SKM-1 treated with dmso at 0.1 percent for 144 hours (cell line): ENCODE measurements around the gene SENP3.

Experiments used
- DNase-seq: peaks from one replicate; lab custom pipeline; 2025; ENCODE audit not compliant: unreplicated experiment; lab: John Stamatoyannopoulos, UW

The SENP3 gene

DNA sequence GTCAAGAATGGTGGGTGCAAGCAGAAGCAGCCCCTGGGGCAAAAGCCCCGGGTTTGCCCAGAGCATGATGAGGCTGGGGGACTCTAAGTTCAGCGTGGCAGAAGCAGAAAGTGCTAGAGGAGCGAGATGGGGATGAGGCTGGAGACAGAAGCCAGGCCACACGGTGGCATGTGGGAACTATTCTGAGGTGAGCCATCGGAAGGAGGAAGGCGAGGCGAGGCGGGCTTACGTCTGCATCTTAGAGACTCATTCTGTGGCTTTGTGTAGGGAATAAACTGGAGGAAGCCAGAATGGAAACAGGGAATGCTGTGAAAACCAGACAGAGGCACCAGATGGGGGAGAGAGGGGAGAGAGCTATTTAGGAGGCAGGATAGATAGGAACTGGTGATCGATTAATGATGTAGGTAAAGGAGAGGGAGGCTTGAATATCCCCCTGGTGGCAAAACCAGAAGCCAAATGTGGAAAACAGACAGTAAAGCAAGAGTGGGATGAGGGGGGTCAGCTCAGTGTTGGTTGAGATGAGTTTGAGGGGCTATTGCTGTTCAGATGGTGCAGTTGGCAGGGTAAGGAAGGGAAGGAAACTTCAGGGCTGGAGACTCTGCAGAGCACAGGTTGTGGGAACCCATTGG is 6.3 kb upstream of the SENP3 start:
- no peak for DNase-seq

DNA sequence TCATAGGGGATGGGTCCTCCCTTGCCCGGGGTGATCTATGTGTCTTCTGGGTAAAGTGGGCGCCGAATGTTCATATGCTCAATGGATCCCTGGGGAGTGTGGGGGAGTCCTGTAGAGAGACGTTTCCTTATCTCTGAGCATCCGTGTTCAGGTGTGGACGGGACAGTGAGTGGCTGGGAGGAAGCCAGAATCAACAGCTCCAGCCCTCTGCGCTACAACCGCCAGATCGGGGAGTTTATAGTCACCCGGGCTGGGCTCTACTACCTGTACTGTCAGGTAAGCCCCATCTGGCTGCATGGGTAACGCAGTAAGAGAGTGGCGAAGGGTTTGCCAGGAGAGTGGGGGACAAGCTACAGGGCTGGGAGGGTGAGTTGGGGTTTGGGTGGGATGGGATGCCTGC is 5.1 kb upstream of the SENP3 start:
- no peak for DNase-seq

DNA sequence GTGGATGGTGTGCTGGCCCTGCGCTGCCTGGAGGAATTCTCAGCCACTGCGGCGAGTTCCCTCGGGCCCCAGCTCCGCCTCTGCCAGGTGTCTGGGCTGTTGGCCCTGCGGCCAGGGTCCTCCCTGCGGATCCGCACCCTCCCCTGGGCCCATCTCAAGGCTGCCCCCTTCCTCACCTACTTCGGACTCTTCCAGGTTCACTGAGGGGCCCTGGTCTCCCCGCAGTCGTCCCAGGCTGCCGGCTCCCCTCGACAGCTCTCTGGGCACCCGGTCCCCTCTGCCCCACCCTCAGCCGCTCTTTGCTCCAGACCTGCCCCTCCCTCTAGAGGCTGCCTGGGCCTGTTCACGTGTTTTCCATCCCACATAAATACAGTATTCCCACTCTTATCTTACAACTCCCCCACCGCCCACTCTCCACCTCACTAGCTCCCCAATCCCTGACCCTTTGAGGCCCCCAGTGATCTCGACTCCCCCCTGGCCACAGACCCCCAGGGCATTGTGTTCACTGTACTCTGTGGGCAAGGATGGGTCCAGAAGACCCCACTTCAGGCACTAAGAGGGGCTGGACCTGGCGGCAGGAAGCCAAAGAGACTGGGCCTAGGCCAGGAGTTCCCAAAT is 4.5 kb upstream of the SENP3 start:
- DNase-seq = no peak

DNA sequence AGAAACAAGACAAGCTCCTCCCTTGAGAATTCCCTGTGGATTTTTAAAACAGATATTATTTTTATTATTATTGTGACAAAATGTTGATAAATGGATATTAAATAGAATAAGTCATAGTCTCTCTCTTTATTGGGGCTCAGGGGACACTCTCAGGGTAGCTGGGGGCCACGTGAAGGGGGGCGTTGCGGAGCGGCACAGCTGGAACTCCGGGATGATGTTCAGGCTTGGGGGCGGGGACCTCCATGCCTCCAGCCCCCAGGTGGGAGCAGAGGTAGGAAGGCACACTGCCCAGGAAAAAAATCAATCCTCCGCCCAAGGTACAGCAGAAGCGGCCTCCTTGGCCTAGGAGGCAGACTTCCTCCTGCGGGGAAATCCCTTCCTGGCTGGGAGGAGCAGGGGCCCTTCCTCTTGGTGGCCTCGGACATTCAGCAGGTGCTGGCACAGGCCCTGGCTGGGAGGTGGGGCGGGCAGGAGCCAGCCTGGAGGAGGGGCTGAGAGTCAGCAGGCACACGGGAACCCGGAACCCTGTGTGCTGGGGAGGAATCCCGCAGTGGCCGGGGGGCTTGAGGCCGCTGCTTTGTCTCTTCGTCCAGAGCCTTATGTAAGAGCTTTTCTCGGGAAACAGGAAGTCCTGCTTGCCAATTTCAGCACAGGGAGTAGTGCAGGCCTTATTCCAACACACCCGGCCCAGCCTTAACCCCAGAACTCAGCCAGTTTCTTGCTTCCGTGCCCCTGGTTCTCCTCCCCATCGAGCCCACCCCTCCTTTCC is 3.8 kb upstream of the SENP3 start:
- DNase-seq = peak; percentile 31

DNA sequence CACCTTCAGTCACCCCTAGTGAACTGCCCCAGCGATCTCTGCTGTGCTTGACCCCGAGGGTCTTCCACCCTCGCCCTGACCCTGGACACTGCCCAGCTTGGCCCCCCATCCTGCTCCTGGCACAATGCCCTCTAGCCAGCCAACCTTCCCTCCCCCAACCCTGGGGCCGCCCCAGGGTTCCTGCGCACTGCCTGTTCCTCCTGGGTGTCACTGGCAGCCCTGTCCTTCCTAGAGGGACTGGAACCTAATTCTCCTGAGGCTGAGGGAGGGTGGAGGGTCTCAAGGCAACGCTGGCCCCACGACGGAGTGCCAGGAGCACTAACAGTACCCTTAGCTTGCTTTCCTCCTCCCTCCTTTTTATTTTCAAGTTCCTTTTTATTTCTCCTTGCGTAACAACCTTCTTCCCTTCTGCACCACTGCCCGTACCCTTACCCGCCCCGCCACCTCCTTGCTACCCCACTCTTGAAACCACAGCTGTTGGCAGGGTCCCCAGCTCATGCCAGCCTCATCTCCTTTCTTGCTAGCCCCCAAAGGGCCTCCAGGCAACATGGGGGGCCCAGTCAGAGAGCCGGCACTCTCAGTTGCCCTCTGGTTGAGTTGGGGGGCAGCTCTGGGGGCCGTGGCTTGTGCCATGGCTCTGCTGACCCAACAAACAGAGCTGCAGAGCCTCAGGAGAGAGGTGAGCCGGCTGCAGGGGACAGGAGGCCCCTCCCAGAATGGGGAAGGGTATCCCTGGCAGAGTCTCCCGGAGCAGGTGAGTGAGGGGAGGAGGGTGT is 3.0 kb upstream of the SENP3 start, which contains the start of gene TNFSF13:
TSS of gene TNFSF13 (plus strand) at position 207 of the 776 bp plus-strand sequence. CDS start at position 497, 290 bp downstream.
- peak; percentile 71 for DNase-seq

DNA sequence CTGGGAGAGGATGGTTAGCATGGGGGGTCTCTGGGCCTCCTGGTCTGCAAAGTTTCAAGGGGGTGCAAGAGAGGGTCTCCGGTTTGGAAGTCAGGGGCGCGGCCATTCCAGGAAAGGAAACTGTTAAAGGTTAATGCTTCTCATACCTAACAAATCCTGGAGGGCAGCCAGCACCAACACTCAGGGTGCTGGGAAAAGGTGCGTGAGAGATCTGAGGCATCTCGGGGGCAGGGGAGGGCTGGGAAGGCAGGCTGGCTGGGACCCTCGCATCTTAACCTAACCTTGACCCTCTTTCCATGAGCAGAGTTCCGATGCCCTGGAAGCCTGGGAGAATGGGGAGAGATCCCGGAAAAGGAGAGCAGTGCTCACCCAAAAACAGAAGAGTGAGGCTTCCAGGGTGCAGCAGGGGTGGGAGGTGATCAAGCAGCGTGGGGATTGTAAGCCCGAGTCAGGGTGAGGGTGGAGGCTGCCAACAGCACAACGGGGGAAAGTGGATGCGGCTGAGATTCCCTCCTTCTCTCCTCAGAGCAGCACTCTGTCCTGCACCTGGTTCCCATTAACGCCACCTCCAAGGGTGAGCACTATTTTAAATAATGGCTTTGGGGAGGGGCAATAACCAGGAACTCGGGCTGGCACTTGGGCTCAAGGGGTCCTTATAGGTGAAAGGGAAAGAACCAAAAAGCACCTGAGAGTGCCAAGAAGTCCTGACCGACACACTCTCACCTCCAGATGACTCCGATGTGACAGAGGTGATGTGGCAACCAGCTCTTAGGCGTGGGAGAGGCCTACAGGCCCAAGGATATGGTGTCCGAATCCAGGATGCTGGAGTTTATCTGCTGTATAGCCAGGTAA is 2.2 kb upstream of the SENP3 start:
- no peak for DNase-seq

DNA sequence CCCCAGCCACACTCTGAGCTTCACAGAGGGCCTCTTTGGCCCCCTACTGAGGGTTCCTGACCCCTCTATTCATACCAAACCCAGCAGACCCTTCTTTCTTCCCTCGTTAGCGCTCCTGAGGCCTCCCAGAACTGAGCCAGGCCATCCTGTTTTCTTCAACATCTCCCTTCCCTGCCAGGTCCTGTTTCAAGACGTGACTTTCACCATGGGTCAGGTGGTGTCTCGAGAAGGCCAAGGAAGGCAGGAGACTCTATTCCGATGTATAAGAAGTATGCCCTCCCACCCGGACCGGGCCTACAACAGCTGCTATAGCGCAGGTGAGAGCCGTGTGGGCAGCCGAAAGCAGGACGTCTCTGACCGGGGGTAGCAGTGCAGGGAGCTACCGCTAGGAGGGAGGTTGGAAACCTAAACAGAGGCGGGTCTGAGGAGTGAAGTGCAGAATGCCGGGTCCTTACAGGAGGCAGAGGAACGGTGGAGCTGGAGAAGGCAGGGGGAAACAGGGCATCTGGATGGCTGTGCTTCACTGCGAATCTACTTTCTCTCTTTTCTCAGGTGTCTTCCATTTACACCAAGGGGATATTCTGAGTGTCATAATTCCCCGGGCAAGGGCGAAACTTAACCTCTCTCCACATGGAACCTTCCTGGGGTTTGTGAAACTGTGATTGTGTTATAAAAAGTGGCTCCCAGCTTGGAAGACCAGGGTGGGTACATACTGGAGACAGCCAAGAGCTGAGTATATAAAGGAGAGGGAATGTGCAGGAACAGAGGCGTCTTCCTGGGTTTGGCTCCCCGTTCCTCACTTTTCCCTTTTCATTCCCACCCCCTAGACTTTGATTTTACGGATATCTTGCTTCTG is 1.3 kb upstream of the SENP3 start:
- peak; percentile 33 for DNase-seq

DNA sequence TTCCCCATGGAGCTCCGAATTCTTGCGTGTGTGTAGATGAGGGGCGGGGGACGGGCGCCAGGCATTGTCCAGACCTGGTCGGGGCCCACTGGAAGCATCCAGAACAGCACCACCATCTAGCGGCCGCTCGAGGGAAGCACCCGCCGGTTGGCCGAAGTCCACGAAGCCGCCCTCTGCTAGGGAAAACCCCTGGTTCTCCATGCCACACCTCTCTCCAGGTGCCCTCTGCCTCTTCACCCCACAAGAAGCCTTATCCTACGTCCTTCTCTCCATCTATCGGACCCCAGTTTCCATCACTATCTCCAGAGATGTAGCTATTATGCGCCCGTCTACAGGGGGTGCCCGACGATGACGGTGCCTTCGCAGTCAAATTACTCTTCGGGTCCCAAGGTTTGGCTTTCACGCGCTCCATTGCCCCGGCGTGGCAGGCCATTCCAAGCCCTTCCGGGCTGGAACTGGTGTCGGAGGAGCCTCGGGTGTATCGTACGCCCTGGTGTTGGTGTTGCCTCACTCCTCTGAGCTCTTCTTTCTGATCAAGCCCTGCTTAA is 617 bp upstream of the SENP3 start:
- DNase-seq = peak; percentile 54

DNA sequence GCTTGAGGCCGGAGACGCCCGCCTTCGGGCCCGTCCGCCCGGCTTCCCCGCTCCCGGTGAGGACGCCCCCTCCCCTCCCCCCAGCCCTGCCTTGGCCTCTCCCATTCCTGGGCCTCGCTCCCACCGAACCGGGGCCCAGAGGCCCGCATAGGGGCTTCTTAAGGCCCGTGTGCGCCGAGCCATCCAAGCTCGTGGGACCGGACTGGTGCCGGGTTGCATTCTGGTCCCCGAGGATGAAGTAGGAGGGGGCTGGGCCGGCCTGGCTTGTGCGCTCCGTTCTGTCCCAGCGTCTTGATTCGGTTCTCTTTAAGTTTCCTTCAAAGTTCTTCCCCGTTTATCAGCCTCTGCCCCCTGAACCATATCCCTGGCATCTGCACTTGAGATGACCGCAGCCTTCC is 488 bp downstream of the SENP3 start:
- DNase-seq = no peak

DNA sequence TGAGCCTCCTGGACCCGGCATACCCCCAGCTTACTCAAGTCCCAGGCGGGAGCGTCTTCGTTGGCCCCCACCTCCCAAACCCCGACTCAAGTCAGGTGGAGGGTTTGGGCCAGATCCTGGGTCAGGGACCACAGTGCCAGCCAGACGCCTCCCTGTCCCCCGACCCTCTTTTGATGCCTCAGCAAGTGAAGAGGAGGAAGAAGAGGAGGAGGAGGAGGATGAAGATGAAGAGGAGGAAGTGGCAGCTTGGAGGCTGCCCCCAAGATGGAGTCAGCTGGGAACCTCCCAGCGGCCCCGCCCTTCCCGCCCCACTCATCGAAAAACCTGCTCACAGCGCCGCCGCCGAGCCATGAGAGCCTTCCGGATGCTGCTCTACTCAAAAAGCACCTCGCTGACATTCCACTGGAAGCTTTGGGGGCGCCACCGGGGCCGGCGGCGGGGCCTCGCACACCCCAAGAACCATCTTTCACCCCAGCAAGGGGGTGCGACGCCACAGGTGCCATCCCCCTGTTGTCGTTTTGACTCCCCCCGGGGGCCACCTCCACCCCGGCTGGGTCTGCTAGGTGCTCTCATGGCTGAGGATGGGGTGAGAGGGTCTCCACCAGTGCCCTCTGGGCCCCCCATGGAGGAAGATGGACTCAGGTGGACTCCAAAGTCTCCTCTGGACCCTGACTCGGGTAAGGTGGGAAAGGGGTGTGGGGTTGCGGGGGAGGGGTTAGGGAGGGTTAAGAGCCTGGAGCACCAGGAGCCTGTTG is 1.6 kb downstream of the SENP3 start:
- no peak for DNase-seq

DNA sequence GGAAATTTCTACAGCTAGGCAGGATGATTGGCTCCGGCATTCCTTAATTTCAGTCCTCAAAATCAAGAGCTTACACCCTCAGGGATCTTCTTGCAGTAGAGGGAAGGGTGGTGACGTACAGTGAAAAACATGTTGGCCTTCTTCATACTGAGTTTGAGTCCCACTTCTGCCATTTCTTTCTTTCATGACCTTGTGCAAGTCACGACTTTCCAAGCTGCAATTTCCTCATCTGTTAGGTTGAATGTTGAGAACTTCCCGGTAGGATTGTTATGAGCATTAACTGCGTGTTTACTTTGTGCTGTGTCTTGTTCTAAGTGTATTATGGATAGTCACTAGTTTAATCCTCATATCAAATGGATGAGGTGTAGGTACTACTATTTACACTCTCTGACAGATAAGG is 7.9 kb downstream of the SENP3 start:
- no peak for DNase-seq

DNA sequence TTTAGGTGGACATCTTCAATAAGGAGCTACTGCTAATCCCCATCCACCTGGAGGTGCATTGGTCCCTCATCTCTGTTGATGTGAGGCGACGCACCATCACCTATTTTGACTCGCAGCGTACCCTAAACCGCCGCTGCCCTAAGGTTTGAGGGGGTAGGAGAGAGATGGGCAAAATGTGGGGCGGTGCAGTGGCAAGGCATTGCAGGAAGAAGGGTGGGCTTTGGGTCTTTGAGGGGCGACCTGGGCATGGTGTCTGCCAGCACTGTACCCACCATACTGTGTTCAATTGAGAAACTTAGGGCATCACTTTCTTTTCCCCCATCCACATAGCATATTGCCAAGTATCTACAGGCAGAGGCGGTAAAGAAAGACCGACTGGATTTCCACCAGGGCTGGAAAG is 8.6 kb downstream of the SENP3 start:
- DNase-seq = no peak

DNA sequence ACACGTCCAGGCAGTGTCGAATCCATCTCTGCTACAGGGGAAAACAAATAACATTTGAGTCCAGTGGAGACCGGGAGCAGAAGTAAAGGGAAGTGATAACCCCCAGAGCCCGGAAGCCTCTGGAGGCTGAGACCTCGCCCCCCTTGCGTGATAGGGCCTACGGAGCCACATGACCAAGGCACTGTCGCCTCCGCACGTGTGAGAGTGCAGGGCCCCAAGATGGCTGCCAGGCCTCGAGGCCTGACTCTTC is 10.5 kb downstream of the SENP3 start:
- DNase-seq = peak; percentile 94

DNA sequence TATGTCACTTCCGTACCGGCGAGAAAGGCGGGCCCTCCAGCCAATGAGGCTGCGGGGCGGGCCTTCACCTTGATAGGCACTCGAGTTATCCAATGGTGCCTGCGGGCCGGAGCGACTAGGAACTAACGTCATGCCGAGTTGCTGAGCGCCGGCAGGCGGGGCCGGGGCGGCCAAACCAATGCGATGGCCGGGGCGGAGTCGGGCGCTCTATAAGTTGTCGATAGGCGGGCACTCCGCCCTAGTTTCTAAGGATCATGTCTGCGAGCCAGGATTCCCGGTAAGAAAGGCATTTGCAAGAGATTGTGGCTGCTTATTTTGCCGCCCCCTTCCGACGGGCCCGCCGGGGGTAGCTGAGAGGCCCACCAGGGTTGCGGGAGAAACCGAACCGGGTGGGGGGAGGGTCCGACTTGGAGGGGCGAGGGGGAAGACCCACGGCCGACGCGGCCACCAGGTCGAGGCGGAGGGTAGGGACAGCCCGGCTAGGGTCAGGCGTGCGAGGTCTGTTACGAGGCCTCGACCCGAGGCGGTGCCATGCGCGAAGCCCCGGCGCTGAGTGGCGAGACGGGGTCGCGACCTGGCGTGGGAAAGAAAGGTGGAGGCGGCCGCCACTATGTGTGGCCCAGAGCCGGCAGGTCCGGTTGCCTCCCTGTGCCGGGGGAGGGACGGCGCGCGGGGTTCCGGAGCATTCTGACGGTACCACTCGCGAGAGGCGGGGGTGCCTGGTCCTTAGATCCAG is 11.0 kb downstream of the SENP3 start:
- DNase-seq = peak; percentile 94

DNA sequence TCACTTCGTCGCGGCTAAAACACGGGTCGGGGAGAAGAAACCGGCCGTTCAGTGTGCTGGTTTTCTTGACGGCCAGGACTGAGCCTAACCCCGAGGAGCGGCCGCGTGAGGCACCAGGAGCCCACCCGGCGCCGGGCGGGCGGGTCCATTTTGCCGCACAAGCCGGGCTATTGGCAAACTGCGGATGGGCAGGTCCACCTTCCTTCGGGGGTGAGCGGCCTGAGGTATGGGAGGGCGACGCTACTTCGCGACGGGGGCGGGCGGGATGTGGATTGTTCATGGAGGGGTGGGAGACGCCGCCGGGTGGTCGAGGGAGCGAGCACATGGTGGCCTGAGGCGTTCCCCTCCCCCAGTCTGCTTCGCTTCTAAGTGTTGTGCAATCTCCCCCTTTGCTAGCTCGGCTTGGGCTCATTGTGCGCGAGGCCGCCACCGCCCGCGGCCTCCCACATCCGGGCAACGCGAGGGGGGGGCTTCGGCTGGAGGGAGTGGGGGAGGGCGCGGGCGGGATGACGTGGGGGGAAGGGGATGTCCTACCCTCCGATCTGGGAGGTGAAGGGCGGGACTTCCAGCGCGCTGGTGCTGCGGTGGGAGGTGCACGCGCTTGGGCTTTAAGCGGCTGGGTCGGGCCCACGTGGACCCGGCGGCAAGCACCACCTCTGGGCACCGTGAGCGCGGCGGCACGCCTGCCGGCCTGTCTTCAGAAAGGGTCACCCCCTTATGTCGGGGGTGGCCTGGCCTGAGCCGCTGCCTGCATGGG is 11.8 kb downstream of the SENP3 start:
- DNase-seq = peak; percentile 76

DNA sequence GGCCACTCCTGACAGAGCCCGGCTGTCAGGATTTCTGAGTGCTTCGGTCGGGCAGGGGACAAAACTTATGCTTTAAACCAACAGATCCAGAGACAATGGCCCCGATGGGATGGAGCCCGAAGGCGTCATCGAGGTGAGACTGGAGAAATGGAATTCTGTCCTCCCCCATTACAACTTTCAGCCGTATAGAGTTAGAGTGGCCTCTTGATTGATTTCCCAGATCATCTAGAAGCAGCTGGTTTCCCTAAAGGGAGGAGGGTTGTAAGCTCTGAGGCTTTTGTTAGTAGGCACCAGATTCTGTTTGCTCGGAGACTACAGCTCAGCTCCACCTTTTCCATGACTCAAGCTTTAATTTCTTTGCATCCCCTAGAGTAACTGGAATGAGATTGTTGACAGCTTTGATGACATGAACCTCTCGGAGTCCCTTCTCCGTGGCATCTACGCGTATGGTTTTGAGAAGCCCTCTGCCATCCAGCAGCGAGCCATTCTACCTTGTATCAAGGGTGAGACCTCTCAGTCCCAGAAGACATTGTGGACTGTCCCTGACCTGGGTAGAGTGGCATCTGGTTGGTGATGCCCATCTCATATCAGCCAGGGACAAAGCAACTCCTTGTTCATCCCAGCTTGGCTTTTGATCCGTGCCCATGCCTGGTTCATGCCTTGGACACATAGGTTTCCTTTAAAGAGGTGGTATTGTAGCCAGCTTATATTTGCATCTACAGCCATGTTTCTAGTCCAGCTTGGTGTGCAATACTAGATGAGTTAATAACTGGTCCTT is 12.6 kb downstream of the SENP3 start:
- DNase-seq = no peak

DNA sequence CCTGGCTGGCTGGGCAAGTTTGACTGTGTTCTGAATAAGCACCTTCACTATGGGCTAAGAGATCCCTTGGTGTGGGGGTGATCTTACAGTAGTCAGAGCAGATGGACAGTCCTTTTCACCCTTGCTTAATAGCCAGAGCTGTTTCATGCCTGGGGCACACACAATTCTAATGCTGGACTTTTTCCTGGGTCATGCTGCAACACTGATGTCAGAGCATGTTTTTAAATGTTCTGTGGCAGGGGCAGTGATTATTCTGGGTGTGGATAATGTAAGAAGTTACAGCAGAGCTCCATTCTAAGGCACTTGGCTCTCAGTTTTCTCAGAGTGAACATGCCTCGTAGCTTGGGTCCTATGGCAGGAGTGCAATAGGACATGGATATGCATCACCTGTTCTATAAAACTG is 13.8 kb downstream of the SENP3 start:
- no peak for DNase-seq
